Naive thymus-derived CD8-positive, alpha-beta T cell (primary cell): ENCODE results near the gene IRS2. TPM values are rescaled to one million over a fixed set of nuclear protein-coding genes. Genes with fewer than 3 reads are reported as not detected.

ENCODE experiments used
- ATAC-seq, 2 donors: fragments of 150-1000 bp; cut with Tn5 transposase in 1 of 2; sonication (Bioruptor Pico), chemical (Tn5 transposase) in 1 of 2; 1 replicate in 1 of 2; 2 replicates in 1 of 2; pipeline ENCODE4 v1.10.0; 2021; ENCODE audit warnings: mild to moderate bottlenecking in 2 of 2, moderate library complexity in 2 of 2
- POLR2A ChIA-PET: fragments of 350-600 bp; sonication (Branson Sonifier 250); formaldehyde crosslinking; loops from one replicate; lab custom pipeline; 2021; ENCODE audit warnings: antibody characterized with exemption; lab: Charles Lee
- DNase-seq, 10 donors: peaks; one replicate each; pipeline versions ENCODE4 v3.0.0 to v3.0.0-alpha.2; 2020 to 2022
- H3K27ac Mint-ChIP-seq, 10 donors: one replicate each; pipeline ENCODE4 v1.8.0; 2020 to 2022; ENCODE audit warnings: mild to moderate bottlenecking in 10 of 10, mixed read lengths in 10 of 10, moderate library complexity in 4 of 10, inconsistent platforms in 1 of 10
- H3K27me3 Mint-ChIP-seq, 5 donors: one replicate each; pipeline ENCODE4 v1.8.0; 2021 to 2022; ENCODE audit warnings: mixed read lengths in 5 of 5
- H3K36me3 Mint-ChIP-seq, 3 donors: one replicate each; pipeline ENCODE4 v1.8.0; 2020 to 2022; ENCODE audit warnings: mixed read lengths in 3 of 3, mild to moderate bottlenecking in 2 of 3, inconsistent platforms in 1 of 3
- H3K4me1 Mint-ChIP-seq, 4 donors: one replicate each; pipeline ENCODE4 v1.8.0; 2021 to 2022; ENCODE audit warnings: mixed read lengths in 4 of 4
- H3K4me3 Mint-ChIP-seq, 10 donors: one replicate each; pipeline ENCODE4 v1.8.0; 2020 to 2022; ENCODE audit warnings: mild to moderate bottlenecking in 10 of 10, mixed read lengths in 10 of 10, moderate library complexity in 6 of 10, inconsistent platforms in 1 of 10
- H3K9me3 Mint-ChIP-seq, 9 donors: one replicate each; pipeline ENCODE4 v1.8.0; 2020 to 2022; ENCODE audit warnings: mixed read lengths in 9 of 9, mild to moderate bottlenecking in 3 of 9, inconsistent platforms in 1 of 9, moderate library complexity in 1 of 9
- polyA plus RNA-seq, 3 donors: library from polyadenylated mRNA; unstranded; fragments of 300-500 nt; fragmentation: Illumina TruSeq; gene quantifications; one replicate each; pipeline ENCODE4 v1.2.3, GENCODE V29; 2021
- total RNA-seq, 8 experiments: library from RNA in 2 of 8; stranded (reverse) in 2 of 8; gene quantifications; one replicate each; pipeline ENCODE4 v1.2.3 and lab custom pipeline; 2021 to 2026

IRS2 gene
- total and polyA plus RNA-seq, 5 experiments from 2014 or later = 2.1 to 21.5 (median 2.9) TPM

GRCh38 chr13:109783815-109784589 is 2.4 kb downstream of the IRS2 start:
- Mint-ChIP-seq H3K27me3 (no peaks in the 10 kb centered on the region), H3K9me3 (no peaks in the 10 kb centered on the region), H3K4me3 (peak overlapping the region in 4 of 10 donors; percentile 7 to 31 (median 22)), H3K36me3 (peaks cover 0 to 13% (median 6%) of the 10 kb centered on the region in 3 donors), H3K4me1 (peaks cover 25 to 43% (median 38%) of the 10 kb centered on the region in 4 donors), H3K27ac (peak overlapping the region in 2 of 10 donors; percentile 66 to 70)
- ATAC-seq (no peak), DNase-seq (peak in 3 of 10 donors; percentile 15 to 64 (median 27))
- POLR2A ChIA-PET = no interaction called here

- H3K27me3 Mint-ChIP-seq = no peaks in the 10 kb centered on the region
- POLR2A ChIA-PET = no interaction called here
- H3K9me3 Mint-ChIP-seq = no peaks in the 10 kb centered on the region
- peaks cover 0 to 13% (median 6%) of the 10 kb centered on the region in 3 donors for H3K36me3 Mint-ChIP-seq
- peaks cover 25 to 43% (median 38%) of the 10 kb centered on the region in 4 donors for H3K4me1 Mint-ChIP-seq
- ATAC-seq (no peak), DNase-seq (peak in 3 of 10 donors; percentile 18 to 66 (median 31))
- H3K27ac Mint-ChIP-seq = peak overlapping the region in 1 of 10 donors; percentile 70
- peak overlapping the region in 1 of 10 donors; percentile 24 for H3K4me3 Mint-ChIP-seq
Observed at GRCh38 chr13:109783447-109783814, 3.0 kb downstream of the IRS2 start.

GRCh38 chr13:109782823-109783431 is 3.5 kb downstream of the IRS2 start:
- H3K27me3 Mint-ChIP-seq = no peaks in the 10 kb centered on the region
- peaks cover 23 to 44% (median 40%) of the 10 kb centered on the region in 4 donors for H3K4me1 Mint-ChIP-seq
- POLR2A ChIA-PET = no interaction called here
- peak overlapping the region in 8 of 10 donors; percentile 26 to 84 (median 69) for H3K4me3 Mint-ChIP-seq
- no peak for ATAC-seq
- no peaks in the 10 kb centered on the region for H3K9me3 Mint-ChIP-seq
- peaks cover 0 to 13% (median 6%) of the 10 kb centered on the region in 3 donors for H3K36me3 Mint-ChIP-seq
- peak in 2 of 10 donors; percentile 11 to 25 for DNase-seq
- H3K27ac Mint-ChIP-seq = peak overlapping the region in 2 of 10 donors; percentile 70 to 84

GRCh38 chr13:109782066-109782822 is 4.1 kb downstream of the IRS2 start:
- peak overlapping the region in 1 of 10 donors; percentile 53 for H3K4me3 Mint-ChIP-seq
- H3K9me3 Mint-ChIP-seq = no peaks in the 10 kb centered on the region
- H3K4me1 Mint-ChIP-seq = peaks cover 24 to 51% (median 43%) of the 10 kb centered on the region in 4 donors
- ATAC-seq = no peak
- POLR2A ChIA-PET = no interaction called here
- peak overlapping the region in 2 of 10 donors; percentile 43 to 70 for H3K27ac Mint-ChIP-seq
- no peaks in the 10 kb centered on the region for H3K27me3 Mint-ChIP-seq
- H3K36me3 Mint-ChIP-seq = peaks cover 0 to 13% (median 6%) of the 10 kb centered on the region in 3 donors
- peak in 1 of 10 donors; percentile 13 for DNase-seq

- ATAC-seq (no peak), DNase-seq (peak in 2 of 10 donors; percentile 26 to 32)
- H3K36me3 Mint-ChIP-seq = peaks cover 0 to 13% (median 6%) of the 10 kb centered on the region in 3 donors
- H3K27ac Mint-ChIP-seq = peak overlapping the region in 5 of 10 donors; percentile 48 to 88 (median 59)
- POLR2A ChIA-PET = no interaction called here
- peaks cover 26 to 58% (median 50%) of the 10 kb centered on the region in 4 donors for H3K4me1 Mint-ChIP-seq
- H3K4me3 Mint-ChIP-seq = peak overlapping the region in 9 of 10 donors; percentile 23 to 78 (median 41)
- H3K9me3 Mint-ChIP-seq = no peaks in the 10 kb centered on the region
- H3K27me3 Mint-ChIP-seq = no peaks in the 10 kb centered on the region
Observed at GRCh38 chr13:109781384-109782065, 4.9 kb downstream of the IRS2 start.

- H3K9me3 Mint-ChIP-seq = no peaks in the 10 kb centered on the region
- H3K27ac Mint-ChIP-seq = peak overlapping the region in 7 of 10 donors; percentile 3 to 79 (median 29)
- H3K4me3 Mint-ChIP-seq = peak overlapping the region; percentile 12 to 79 (median 48)
- no peak for ATAC-seq
- peaks cover 0 to 13% (median 6%) of the 10 kb centered on the region in 3 donors for H3K36me3 Mint-ChIP-seq
- DNase-seq = no peak
- peaks cover 28 to 60% (median 53%) of the 10 kb centered on the region in 4 donors for H3K4me1 Mint-ChIP-seq
- POLR2A ChIA-PET = no interaction called here
- no peaks in the 10 kb centered on the region for H3K27me3 Mint-ChIP-seq
Observed at GRCh38 chr13:109780845-109781383, 5.5 kb downstream of the IRS2 start.

GRCh38 chr13:109779876-109780510 is 6.4 kb downstream of the IRS2 start:
- POLR2A ChIA-PET = no interaction called here
- peaks cover 0 to 13% (median 6%) of the 10 kb centered on the region in 3 donors for H3K36me3 Mint-ChIP-seq
- ATAC-seq (no peak), DNase-seq (no peak)
- H3K4me1 Mint-ChIP-seq = peaks cover 28 to 60% (median 56%) of the 10 kb centered on the region in 4 donors
- H3K4me3 Mint-ChIP-seq = peak overlapping the region in 9 of 10 donors; percentile 64 to 86 (median 77)
- peak overlapping the region in 7 of 10 donors; percentile 21 to 87 (median 52) for H3K27ac Mint-ChIP-seq
- H3K9me3 Mint-ChIP-seq = no peaks in the 10 kb centered on the region
- H3K27me3 Mint-ChIP-seq = no peaks in the 10 kb centered on the region

GRCh38 chr13:109779074-109779473 is 7.3 kb downstream of the IRS2 start:
- no peaks in the 10 kb centered on the region for H3K27me3 Mint-ChIP-seq
- no peaks in the 10 kb centered on the region for H3K9me3 Mint-ChIP-seq
- H3K4me1 Mint-ChIP-seq = peaks cover 28 to 62% (median 57%) of the 10 kb centered on the region in 4 donors
- POLR2A ChIA-PET = no interaction called here
- peaks cover 0 to 15% (median 7%) of the 10 kb centered on the region in 3 donors for H3K36me3 Mint-ChIP-seq
- peak; percentile 22 to 85 (median 74) for DNase-seq
- peak overlapping the region; percentile 43 to 86 (median 74) for H3K4me3 Mint-ChIP-seq
- H3K27ac Mint-ChIP-seq = peak overlapping the region in 9 of 10 donors; percentile 17 to 87 (median 51)
- peak; percentile 88 to 94 for ATAC-seq

GRCh38 chr13:109778102-109778542 is 8.3 kb downstream of the IRS2 start:
- Mint-ChIP-seq H3K4me3 (peak overlapping the region in 8 of 10 donors; percentile 7 to 86 (median 68)), H3K27ac (peak overlapping the region in 8 of 10 donors; percentile 2 to 86 (median 57)), H3K36me3 (peaks cover 0 to 22% (median 16%) of the 10 kb centered on the region in 3 donors), H3K27me3 (no peaks in the 10 kb centered on the region), H3K4me1 (peaks cover 35 to 69% (median 64%) of the 10 kb centered on the region in 4 donors), H3K9me3 (no peaks in the 10 kb centered on the region)
- POLR2A ChIA-PET = no interaction called here
- no peak for ATAC-seq
- no peak for DNase-seq

GRCh38 chr13:109776575-109776974 is 9.8 kb downstream of the IRS2 start:
- no peak for DNase-seq
- H3K27ac Mint-ChIP-seq = peak overlapping the region in 1 of 10 donors; percentile 52
- H3K36me3 Mint-ChIP-seq = peaks cover 0 to 20% (median 15%) of the 10 kb centered on the region in 3 donors
- H3K4me1 Mint-ChIP-seq = peaks cover 34 to 65% (median 62%) of the 10 kb centered on the region in 4 donors
- no peaks in the 10 kb centered on the region for H3K27me3 Mint-ChIP-seq
- no peak for ATAC-seq
- POLR2A ChIA-PET = no interaction called here
- H3K4me3 Mint-ChIP-seq = peak overlapping the region in 1 of 10 donors; percentile 1
- no peaks in the 10 kb centered on the region for H3K9me3 Mint-ChIP-seq

GRCh38 chr13:109773786-109774185 is 12.6 kb downstream of the IRS2 start:
- H3K9me3 Mint-ChIP-seq = no peaks in the 10 kb centered on the region
- H3K27ac Mint-ChIP-seq = no peak overlapping the region
- DNase-seq = no peak
- peaks cover 0 to 24% (median 19%) of the 10 kb centered on the region in 3 donors for H3K36me3 Mint-ChIP-seq
- H3K4me3 Mint-ChIP-seq = no peak overlapping the region
- H3K27me3 Mint-ChIP-seq = no peaks in the 10 kb centered on the region
- ATAC-seq = no peak
- peaks cover 22 to 56% (median 52%) of the 10 kb centered on the region in 4 donors for H3K4me1 Mint-ChIP-seq
- POLR2A ChIA-PET = no interaction called here
